ENCODE data around the gene MGMT.

The MGMT gene

GRCh38 chr10:129546106-129546505 is 79.1 kb downstream of the MGMT start:
- no peak for DNase-seq

DNA sequence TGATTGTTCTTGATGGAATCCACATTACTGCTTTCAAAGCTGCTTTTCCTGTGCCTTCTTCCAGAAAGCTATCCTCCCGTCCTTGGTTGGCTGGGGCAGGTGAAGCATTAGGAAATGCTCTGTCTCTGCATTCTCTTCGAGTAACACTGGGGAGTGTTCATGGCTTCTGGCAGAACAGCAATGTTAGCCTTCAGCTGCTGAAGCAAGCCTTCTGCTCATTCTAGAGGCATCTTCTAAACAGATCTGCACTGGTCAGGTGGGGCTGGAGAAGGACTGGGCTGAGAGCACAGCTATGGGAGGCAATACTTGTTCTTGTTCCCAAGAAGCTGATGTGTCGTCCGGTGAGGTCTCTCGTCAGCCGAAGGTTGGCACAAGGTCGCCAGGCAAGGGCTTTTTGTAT is 80.6 kb downstream of the MGMT start:
- DNase-seq = no peak

DNA sequence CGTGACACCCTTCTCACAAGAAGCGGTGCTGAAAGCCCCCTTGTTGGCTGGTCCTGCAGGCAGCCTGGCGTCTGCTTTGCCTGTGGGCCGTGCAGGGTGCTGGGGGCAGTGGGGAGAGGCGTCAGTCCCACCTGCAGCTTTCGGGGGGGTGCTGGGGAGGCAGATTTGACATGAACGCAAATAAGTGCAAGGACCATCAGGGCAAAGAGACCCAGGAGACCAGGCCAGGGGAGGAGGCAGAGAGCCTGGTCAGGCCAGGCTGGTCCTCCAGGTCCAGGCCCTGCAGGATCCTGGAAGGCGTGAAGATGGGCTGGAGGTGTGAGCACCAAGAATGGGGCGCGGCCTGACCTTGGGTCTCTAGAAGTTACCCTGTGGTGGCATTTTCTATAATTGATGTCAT is 81.6 kb downstream of the MGMT start:
- DNase-seq = no peak

GRCh38 chr10:129550076-129550475 is 83.0 kb downstream of the MGMT start:
- DNase-seq = no peak

GRCh38 chr10:129550658-129551057 is 83.6 kb downstream of the MGMT start:
- no peak for DNase-seq

GRCh38 chr10:129552119-129552518 is 85.1 kb downstream of the MGMT start:
- DNase-seq = no peak

- DNase-seq = no peak
Measured at GRCh38 chr10:129553928-129554327, 86.9 kb downstream of the MGMT start.

GRCh38 chr10:129556316-129556715 is 89.3 kb downstream of the MGMT start:
- no peak for DNase-seq

GRCh38 chr10:129560361-129560760 is 93.3 kb downstream of the MGMT start:
- DNase-seq = no peak

DNA sequence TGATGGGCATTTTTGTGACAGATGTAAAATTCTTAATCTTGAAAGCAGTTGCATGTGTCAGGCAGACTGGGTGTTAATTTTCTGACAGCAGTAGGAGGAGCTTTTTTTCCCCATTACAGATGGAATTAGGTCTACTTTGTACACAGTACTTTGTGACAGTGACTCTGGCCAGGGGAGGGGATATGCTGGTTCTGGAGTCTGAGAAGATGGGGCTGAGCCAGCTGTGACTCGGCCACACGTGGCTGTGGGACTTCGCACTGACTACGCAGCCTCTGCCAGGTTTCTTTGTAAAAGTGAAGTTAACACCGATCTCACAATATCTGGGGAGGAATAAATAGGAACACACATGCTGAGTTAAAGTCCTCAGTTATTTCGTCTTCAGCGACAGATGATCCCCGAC is 95.4 kb downstream of the MGMT start:
- no peak for DNase-seq

GRCh38 chr10:129564923-129565322 is 97.9 kb downstream of the MGMT start:
- no peak for DNase-seq

GRCh38 chr10:129568583-129569344 is 101.7 kb downstream of the MGMT start:
- DNase-seq = no peak

DNA sequence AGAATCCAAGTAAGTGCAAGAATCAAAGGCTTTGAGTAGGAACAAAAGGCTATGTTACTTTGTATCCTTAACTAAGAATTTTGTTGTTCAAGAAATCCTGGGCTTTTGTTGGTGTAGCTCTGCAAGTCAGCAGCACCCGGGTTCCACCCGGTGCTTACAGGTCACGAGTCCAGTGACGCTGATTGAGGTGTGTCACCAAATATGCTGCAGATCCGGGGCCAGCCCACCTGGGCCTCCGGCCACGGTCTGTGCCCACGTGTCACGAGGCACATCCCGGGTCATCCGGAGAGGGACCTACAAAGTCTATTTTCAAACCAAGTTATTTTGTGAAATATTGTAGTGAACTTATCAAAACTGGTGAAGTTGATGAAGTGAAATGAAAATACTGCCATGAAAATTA is 103.1 kb downstream of the MGMT start:
- DNase-seq = no peak

DNA sequence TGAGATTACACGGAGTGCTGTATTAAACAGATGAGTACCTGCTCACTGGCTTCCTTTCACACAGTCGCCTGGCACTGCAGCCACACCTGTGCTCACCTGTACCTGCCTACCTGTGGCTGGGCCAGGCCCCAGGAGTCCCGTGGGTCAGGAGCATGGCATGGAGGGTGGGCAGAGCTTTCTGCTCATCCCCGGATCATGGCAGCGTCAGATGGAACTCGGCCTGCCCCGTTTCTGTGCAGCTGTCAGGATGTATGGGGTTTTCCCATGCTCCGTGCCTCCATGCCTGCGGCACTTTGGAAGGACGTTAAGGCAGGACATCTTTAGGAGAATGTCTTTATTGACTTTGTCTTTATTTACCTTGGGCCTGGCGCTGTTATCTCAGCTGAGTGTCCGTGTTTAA is 112.2 kb downstream of the MGMT start:
- no peak for DNase-seq

DNA sequence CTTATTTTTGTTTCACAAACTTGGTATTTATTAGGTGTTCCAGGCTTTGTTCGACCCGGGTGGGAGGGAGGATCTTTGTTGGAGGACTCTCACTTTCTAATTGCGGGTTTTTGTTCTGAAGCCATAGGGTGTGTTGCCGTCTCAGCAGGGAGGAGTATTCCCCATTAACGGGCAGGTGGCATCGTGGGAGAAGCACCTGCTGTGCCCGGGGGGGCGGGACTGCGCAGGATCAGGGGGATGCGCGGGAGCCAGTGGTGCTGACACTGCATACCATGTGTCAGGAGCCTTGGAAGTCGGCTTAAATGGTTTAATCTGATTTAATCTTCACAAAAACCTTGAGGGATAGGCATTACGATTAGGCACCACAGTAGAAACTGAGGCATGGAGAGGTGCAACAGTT is 113.0 kb downstream of the MGMT start:
- no peak for DNase-seq

GRCh38 chr10:129580901-129581300 is 113.9 kb downstream of the MGMT start:
- no peak for DNase-seq

GRCh38 chr10:129581827-129582411 is 114.9 kb downstream of the MGMT start:
- no peak for DNase-seq

DNA sequence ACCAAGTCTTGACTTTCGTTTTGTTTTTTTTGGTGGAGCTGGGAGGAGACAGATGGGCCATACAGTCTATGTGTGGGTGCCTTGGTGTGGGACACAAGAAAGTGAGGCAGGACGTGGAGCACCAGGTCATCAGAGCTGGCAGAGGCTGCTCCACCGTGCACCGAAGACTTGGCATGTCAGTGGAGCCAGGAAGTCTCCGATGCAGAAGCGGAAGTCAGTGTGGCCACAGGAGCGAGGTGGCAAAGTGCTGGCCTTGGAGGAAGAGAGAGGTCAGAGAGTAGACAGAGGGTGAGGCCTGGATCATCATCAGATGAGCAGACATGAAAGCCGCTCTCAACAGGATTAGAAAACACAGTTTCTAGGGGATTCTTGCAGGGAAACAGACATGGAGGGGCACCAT is 116.8 kb downstream of the MGMT start:
- DNase-seq = no peak

- DNase-seq = no peak
Measured at GRCh38 chr10:129586898-129587443, 119.9 kb downstream of the MGMT start.

DNA sequence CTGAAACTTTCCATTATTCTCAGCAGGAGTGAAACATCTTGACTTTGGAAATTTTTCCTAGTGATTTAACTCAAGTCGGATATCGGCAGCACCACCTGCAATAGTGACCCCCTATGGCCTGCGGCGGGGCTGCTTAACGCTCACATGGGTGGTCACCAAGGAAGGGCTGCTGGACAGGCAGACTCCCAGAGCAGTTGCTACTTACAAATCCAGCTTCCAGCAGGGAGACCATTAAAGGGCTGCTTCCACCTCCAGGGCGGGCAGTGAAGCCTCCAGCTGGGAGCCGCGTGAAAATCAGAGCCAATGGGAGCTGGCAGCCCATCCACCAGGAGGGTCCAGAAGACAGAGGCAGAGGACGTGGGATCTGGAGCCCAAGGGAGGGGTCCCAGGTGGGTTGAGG is 122.5 kb downstream of the MGMT start:
- DNase-seq = no peak

GRCh38 chr10:129593953-129594352 is 126.9 kb downstream of the MGMT start:
- DNase-seq = no peak

- DNase-seq = no peak
Measured at GRCh38 chr10:129594811-129595210, 127.8 kb downstream of the MGMT start.

- DNase-seq = no peak
Measured at GRCh38 chr10:129598413-129598812, 131.4 kb downstream of the MGMT start.

- no peak for DNase-seq
Measured at GRCh38 chr10:129599160-129599559, 132.1 kb downstream of the MGMT start.

- no peak for DNase-seq
Measured at GRCh38 chr10:129601737-129602136, 134.7 kb downstream of the MGMT start.
